NCI-H2081 treated with DMSO at 0.1 percent for 48 hours (cell line): ENCODE data around the gene CAV2.

Experiments
- DNase-seq: peaks from one replicate; lab custom pipeline; 2025; lab: John Stamatoyannopoulos, UW

CAV2 gene

GRCh38 chr7:116524609-116525297 lies 25.2 kb downstream of the CAV2 start, which contains the start of gene CAV1:
Gene CAV1 (plus strand): TSS chr7:116525036. CDS start chr7:116525063, 27 bp downstream.
- DNase-seq = no peak

- DNase-seq = no peak
Measured at GRCh38 chr7:116525298-116525912, 25.9 kb downstream of the CAV2 start.

- no peak for DNase-seq
Measured at GRCh38 chr7:116525913-116526861, 26.6 kb downstream of the CAV2 start.

- DNase-seq = no peak
Measured at GRCh38 chr7:116526897-116527296, 27.4 kb downstream of the CAV2 start.

GRCh38 chr7:116527521-116527920 lies 28.0 kb downstream of the CAV2 start:
- no peak for DNase-seq

- DNase-seq = no peak
Measured at GRCh38 chr7:116528008-116528789, 28.7 kb downstream of the CAV2 start.

GRCh38 chr7:116529250-116529649 lies 29.7 kb downstream of the CAV2 start:
- no peak for DNase-seq

- no peak for DNase-seq
Measured at GRCh38 chr7:116530107-116530820, 30.7 kb downstream of the CAV2 start.

GRCh38 chr7:116532102-116532688 lies 32.7 kb downstream of the CAV2 start:
- DNase-seq = no peak

GRCh38 chr7:116534790-116535189 lies 35.3 kb downstream of the CAV2 start:
- no peak for DNase-seq

- no peak for DNase-seq
Measured at GRCh38 chr7:116535416-116535815, 35.9 kb downstream of the CAV2 start.

GRCh38 chr7:116538138-116538537 lies 38.6 kb downstream of the CAV2 start:
- DNase-seq = no peak

GRCh38 chr7:116539879-116540278 lies 40.3 kb downstream of the CAV2 start:
- DNase-seq = no peak

- no peak for DNase-seq
Measured at GRCh38 chr7:116540743-116541142, 41.2 kb downstream of the CAV2 start.

- DNase-seq = no peak
Measured at GRCh38 chr7:116541951-116542350, 42.4 kb downstream of the CAV2 start.

- no peak for DNase-seq
Measured at GRCh38 chr7:116542618-116543017, 43.1 kb downstream of the CAV2 start.

- no peak for DNase-seq
Measured at GRCh38 chr7:116543664-116544063, 44.1 kb downstream of the CAV2 start.

- DNase-seq = no peak
Measured at GRCh38 chr7:116544487-116544886, 44.9 kb downstream of the CAV2 start.

GRCh38 chr7:116545411-116545993 lies 46.0 kb downstream of the CAV2 start:
- no peak for DNase-seq

GRCh38 chr7:116546054-116546453 lies 46.5 kb downstream of the CAV2 start:
- no peak for DNase-seq
